ENCODE data around the gene MAP4K4. TPM values are rescaled to one million over a fixed set of nuclear protein-coding genes. Genes with fewer than 3 reads are reported as not detected.

Gene MAP4K4
- total and polyA plus RNA-seq, 2 of the 4 experiments (the other 2 are of a cell fraction), result 89.4 to 124 TPM

- TF ChIP-seq MAFK (IDR thresholded peaks at IDR 0.05; ENCODE audit: low read depth, low read length) (no peak), CEBPB (IDR thresholded peaks at IDR 0.05; ENCODE audit: low read depth, low read length) (no peak)
These were observed 73.9 kb downstream of the MAP4K4 start (continued) for GRCh38 chr2:101771227-101771902.

DNA sequence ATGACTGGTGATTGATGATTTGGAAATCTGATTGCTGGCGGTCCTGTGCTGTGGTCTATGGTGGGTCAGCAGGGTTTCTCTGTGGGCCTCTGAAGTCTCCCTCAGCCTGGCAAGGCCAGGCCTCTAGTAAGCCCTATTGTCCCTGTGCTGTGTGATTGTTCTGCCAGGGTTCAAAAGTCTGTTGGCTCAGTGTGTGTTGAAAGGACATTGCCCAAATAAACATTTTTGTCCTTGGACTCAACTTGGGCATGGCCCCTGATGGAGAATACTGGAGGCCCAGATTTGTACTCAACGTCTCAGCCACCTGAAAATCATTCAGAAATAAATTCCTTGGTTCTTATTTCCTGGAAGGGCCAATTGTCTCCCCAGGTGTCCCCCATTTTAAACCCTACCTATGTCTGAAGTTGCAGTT lies 74.4 kb downstream of the MAP4K4 start:
- no peak overlapping the region for H2BK120ac ChIP-seq (ENCODE audit: low read depth, low read length)
- H3K36me3 ChIP-seq (ENCODE audit: control insufficient read depth, insufficient read depth, low read length), result no peaks in the 10 kb centered on the region
- no peak overlapping the region for H2AK9ac ChIP-seq (replicated peaks; ENCODE audit: low read depth, low read length, poor library complexity)
- H3K4me2 ChIP-seq (ENCODE audit: low read depth, low read length), result no peak overlapping the region
- no peak for DNase-seq
- no peak overlapping the region for H4K8ac ChIP-seq (ENCODE audit: low read depth in 2 of 2, low read length in 2 of 2)
- ChIA-PET POLR2A (ENCODE audit: unreplicated experiment) (no interaction called here), CTCF (no interaction called here)
- BruUV-seq (replicated peaks), result no TSS peak
- H4K5ac ChIP-seq (ENCODE audit: low read depth, low read length), result no peak overlapping the region
- H2AK5ac ChIP-seq (ENCODE audit: low read depth, low read length), result no peak overlapping the region; the same call in 1 of the 2 replicates
- H2BK5ac ChIP-seq (ENCODE audit: low read depth, low read length, poor library complexity, severe bottlenecking), result peak overlapping the region; percentile 34
- H2BK15ac ChIP-seq (ENCODE audit: low read depth, low read length), result no peak overlapping the region
- peaks cover 94% of the 10 kb centered on the region for H4K20me1 ChIP-seq (ENCODE audit: insufficient read depth, low read length)
- no peak overlapping the region for H4K91ac ChIP-seq (ENCODE audit: insufficient read depth, low read depth, low read length)
- H3K27ac ChIP-seq (ENCODE audit: insufficient read depth, low read length), result no peak overlapping the region
- no CpG with 5 or more reads among the region's 2 CpGs for WGBS, 2 experiments (ENCODE audit: extremely low coverage in 2 of 2, insufficient read length in 1 of 2)
- in situ Hi-C loops (cut with MboI; ENCODE audit: low sequenced_read_pairs) (no loop called here), intact Hi-C loops (cut with micrococcal nuclease) (loop anchor here (2.0 kb wide), 1 partner anchor 59 kb away; no protein-coding TSS in a partner anchor), dilution Hi-C loops (cut with HindIII; ENCODE audit: low sequenced_read_pairs, unreplicated experiment) (no loop called here)
- no peak overlapping the region for H3K56ac ChIP-seq (ENCODE audit: extremely low read depth, insufficient read depth, low read length)
- H3K9me3 ChIP-seq (ENCODE audit: control insufficient read depth, insufficient read depth, low read length), result no peaks in the 10 kb centered on the region
- H3K4me3 ChIP-seq (ENCODE audit: insufficient read depth, low read depth, low read length), result no peak overlapping the region
- H3K18ac ChIP-seq (ENCODE audit: low read depth, low read length), result no peak overlapping the region
- TF ChIP-seq SMC3 (IDR thresholded peaks at IDR 0.05; ENCODE audit: low read depth, low read length) (no peak), MAZ (IDR thresholded peaks at IDR 0.05; ENCODE audit: borderline replicate concordance, low read depth, low read length) (no peak), MAFK (IDR thresholded peaks at IDR 0.05; ENCODE audit: low read depth, low read length) (no peak), POLR2A (IDR thresholded peaks at IDR 0.05; ENCODE audit: low read depth, low read length) (no peak), USF2 (IDR thresholded peaks at IDR 0.05; ENCODE audit: low read depth, low read length) (no peak), RCOR1 (IDR thresholded peaks at IDR 0.05; ENCODE audit: insufficient replicate concordance, low read length) (no peak), BHLHE40 (IDR thresholded peaks at IDR 0.05; ENCODE audit: low read depth, low read length) (no peak), RAD21 (IDR thresholded peaks at IDR 0.05; ENCODE audit: low read length) (no peak), NFE2L2 (IDR thresholded peaks at IDR 0.05; ENCODE audit: low read depth, low read length) (no peak), FOS (IDR thresholded peaks at IDR 0.05; ENCODE audit: low read depth, low read length) (no peak)
- TF ChIP-seq, protein P1, sequence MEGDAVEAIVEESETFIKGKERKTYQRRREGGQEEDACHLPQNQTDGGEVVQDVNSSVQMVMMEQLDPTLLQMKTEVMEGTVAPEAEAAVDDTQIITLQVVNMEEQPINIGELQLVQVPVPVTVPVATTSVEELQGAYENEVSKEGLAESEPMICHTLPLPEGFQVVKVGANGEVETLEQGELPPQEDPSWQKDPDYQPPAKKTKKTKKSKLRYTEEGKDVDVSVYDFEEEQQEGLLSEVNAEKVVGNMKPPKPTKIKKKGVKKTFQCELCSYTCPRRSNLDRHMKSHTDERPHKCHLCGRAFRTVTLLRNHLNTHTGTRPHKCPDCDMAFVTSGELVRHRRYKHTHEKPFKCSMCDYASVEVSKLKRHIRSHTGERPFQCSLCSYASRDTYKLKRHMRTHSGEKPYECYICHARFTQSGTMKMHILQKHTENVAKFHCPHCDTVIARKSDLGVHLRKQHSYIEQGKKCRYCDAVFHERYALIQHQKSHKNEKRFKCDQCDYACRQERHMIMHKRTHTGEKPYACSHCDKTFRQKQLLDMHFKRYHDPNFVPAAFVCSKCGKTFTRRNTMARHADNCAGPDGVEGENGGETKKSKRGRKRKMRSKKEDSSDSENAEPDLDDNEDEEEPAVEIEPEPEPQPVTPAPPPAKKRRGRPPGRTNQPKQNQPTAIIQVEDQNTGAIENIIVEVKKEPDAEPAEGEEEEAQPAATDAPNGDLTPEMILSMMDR (conservative IDR thresholded peaks at IDR 0.05; ENCODE audit: low read depth, low read length), result no peak
- TF ChIP-seq, protein P2, sequence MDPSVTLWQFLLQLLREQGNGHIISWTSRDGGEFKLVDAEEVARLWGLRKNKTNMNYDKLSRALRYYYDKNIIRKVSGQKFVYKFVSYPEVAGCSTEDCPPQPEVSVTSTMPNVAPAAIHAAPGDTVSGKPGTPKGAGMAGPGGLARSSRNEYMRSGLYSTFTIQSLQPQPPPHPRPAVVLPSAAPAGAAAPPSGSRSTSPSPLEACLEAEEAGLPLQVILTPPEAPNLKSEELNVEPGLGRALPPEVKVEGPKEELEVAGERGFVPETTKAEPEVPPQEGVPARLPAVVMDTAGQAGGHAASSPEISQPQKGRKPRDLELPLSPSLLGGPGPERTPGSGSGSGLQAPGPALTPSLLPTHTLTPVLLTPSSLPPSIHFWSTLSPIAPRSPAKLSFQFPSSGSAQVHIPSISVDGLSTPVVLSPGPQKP (IDR thresholded peaks at IDR 0.05; ENCODE audit: borderline replicate concordance, low read depth, low read length), result no peak
- H3K9me1 ChIP-seq (ENCODE audit: insufficient read depth, low read length), result peaks cover 36% of the 10 kb centered on the region
- peaks cover 20 to 74% of the 10 kb centered on the region in 2 experiments for H3K79me1 ChIP-seq (ENCODE audit: low read depth in 1 of 2, low read length in 2 of 2)
- no peak overlapping the region for H3K9ac ChIP-seq (ENCODE audit: low read depth, low read length)
- H2BK20ac ChIP-seq (ENCODE audit: low read depth, low read length), result no peak overlapping the region
- H3K4ac ChIP-seq (ENCODE audit: low read depth, low read length), result no peak overlapping the region
- H3K14ac ChIP-seq (replicated peaks; ENCODE audit: low read depth, low read length), result no peak overlapping the region
- H3K4me1 ChIP-seq (ENCODE audit: control insufficient read depth, insufficient read depth, low read length), result peaks cover 24% of the 10 kb centered on the region
- H2AFZ ChIP-seq (replicated peaks; ENCODE audit: low read length, poor library complexity), result no peak overlapping the region
- ATAC-seq (ENCODE audit: low read depth), result no peak
- 0 out of 2 replicates have a peak overlapping the region, but pooled peaks have one; percentile 4 for H3K23ac ChIP-seq (ENCODE audit: low read depth, low read length)
- no peaks in the 10 kb centered on the region for H3K27me3 ChIP-seq (ENCODE audit: control insufficient read depth, insufficient read depth, low read length)
